NCI-H2171 (cell line): ENCODE measurements around the gene INSYN2B.
"Not testable (repeated sequence)": the region's sequence is repeated elsewhere in the genome, so short reads cannot be mapped to it uniquely, and the experiment has no call there.

ENCODE experiments used
- DNase-seq: peaks from one replicate; lab custom pipeline; 2025; lab: John Stamatoyannopoulos, UW

INSYN2B gene

GRCh38 chr5:169848792-169849191, 131.5 kb downstream of the INSYN2B start:
- DNase-seq, result no peak

DNA sequence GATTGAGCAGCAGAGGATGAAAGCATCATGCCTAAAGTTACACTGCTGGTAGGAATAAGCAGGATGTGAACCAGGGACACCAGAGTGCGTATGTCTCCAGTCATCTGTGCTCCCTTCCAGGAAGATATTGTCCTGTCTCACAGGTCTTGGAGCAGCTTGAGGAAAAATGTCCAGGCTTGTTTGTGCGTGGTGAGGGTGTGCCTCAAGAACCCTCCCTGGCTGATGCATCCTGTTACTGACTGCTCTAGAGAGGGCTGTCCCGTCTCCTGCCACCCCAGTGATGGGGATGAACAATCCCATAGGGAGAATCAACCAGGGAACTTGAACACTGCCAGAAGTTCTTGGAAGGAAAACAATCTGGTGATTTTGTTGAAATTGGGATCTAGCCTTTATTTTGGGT, 132.0 kb downstream of the INSYN2B start:
- DNase-seq, result no peak

GRCh38 chr5:169847519-169847918, 132.8 kb downstream of the INSYN2B start:
- DNase-seq, result no peak

DNA sequence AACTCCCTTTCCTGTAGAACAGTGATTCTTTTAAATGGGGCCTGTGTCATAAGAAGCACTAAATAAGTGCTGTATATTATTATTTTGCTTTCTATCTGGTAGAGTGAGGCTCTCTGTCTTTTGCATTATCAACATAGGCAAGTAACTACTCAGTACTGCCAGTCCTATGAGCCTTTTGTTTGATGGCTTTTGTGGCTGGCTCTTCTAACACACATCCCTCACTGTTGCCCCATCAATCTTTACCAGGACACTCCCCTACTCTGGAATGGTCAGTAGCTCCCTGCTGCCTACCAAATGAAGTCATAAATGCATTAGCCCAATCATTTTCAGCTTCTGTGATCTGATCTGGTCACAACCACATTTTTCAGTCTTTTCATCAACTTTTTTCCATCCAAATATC, 137.6 kb downstream of the INSYN2B start:
- no peak for DNase-seq

DNA sequence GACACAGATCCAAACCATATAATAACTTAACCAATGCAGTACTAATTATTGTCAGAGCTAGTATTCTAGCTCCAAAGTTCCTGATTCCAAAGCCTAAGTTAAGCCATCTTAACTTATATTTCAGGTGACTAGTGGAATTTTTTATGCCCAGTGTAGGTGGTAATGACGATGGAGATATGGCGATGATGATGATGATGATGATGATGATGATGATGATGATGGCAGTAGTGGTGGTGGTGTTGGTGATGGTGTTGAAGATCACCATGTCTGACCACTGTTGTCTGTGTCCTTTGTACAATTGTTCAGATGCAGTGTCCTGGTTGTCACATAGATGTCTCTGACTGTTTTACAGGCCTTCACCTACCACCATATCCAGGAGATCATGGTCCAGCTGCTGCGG, 139.9 kb downstream of the INSYN2B start:
- DNase-seq, result no peak

DNA sequence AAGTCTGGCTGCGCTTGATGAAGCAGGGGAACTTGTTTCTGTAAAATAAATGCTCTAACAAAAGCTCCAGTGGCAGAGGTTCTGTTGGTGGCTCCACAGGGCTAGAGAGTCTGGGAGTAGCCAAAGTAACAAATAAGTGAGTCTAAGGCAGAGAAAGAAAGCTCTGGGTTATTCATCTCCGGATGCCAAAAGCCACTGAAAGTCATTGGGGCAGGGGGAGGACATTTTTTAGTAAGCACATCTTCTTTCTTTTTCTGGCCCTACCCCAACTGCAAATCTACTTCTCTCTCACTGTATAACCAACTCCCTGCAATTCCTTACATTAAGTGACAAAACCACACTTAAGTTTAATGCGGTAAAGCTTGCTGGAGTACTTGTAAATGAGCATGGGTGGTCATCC, 141.6 kb downstream of the INSYN2B start:
- DNase-seq, result no peak

- DNase-seq, result no peak
Observed at GRCh38 chr5:169837686-169838085, 142.6 kb downstream of the INSYN2B start.

DNA sequence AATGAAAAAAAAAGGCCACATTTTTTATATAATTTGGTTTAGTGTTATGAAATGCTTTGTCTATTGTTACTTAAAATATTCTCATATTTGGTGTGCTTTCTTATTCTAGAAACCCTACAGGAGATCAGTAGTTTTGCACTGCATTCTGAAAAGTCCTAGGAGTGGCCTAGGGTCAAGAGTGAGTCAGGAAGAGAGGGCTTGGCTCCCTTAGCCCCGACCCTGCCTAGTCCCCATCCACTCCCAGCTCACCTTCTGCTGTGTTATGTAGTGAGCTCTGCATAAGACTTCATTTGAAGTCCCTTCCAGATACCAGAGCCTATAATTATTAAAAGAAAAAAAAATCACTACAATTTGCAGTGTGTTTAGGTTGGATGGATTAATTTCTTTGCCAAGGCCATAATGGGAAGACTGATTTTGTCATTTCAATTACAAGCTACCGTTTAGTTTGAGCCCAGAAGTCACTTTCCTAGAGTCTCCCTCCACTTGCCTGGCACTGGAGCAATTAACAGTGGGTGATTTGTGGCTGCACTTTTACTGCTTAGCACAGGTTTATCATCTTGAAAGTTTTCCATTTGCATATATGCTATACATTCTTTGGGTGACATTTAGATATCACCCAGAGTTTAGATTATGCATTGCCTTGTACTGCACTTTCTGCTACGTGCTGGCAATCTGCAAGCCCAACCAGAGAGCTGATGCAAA, 143.3 kb downstream of the INSYN2B start:
- DNase-seq, result no peak

DNA sequence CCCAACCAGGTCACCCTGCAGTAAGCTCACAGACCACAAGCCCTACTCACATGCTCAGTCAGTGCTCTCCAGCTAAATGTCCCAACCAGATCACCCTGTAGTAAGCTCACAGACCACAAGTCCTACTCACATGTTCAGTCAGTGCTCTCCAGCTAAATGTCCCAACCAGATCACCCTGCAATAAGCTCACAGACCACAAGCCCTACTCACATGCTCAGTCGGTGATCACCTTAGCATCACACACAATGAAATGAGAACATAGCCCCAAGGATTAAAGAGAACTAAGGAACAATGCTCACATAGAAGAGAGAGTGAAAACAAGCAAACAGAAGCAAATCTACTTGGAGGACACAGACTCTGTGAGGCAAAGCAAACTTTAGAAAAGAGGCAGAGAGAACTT, 145.8 kb downstream of the INSYN2B start:
- DNase-seq, result not testable (repeated sequence)

- DNase-seq, result not testable (repeated sequence)
Observed at GRCh38 chr5:169833681-169834292, 146.5 kb downstream of the INSYN2B start.

DNA sequence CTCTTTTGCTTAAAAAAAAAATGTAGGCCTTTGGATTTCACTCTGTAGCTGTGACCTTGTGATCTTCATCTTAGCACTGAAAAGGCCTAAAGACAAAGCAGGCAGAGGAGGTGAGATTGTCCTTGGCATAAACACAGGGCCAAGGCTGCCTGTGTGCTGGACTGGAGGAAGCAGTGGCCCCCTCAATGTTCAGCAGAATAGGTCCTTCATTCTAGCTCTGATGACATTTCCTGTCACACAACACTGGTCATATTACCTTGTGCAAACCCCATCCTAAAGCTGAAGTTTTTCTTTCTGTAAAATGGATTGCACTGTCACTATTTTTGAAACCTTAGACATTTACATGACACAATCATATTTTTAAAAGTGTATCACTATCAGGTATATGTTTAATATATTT, 147.4 kb downstream of the INSYN2B start:
- no peak for DNase-seq

DNA sequence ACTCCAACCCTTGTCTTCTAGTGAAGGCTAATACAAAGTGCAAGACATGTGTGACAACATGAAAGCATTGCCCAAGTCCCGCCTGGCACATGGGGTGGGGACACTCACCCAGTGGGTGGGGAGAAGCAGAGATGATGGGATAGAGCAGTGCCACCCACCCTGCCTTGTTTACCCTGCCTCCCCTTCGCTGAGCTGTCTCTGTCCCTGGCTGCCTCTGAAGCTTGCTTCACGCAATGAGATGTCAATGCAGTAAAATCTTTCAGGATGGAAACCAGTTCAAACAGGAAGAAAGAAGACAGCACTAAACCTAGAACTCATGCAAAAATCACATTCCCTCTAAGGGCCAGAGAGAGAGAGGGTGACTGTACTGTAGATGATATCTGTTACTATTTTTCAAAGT, 148.0 kb downstream of the INSYN2B start:
- no peak for DNase-seq

DNA sequence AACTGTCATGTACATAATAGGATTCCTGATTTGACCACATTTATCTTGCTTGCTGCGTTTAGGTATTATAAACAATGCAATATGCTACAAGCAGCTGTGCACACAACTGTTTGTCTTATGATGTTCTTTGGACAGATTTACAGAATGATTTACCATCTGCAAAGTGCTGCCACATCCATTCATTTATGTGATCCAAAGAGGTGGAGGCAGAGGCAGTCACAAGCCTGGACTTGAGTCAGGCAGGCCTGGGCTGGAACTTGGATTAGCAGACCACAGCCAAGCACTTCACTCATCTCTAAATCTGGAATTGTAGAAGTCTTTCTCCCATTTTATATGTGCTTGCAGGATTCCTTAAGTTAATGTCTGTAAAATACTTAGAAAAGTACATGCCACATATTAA, 149.0 kb downstream of the INSYN2B start:
- DNase-seq, result peak; percentile 44

GRCh38 chr5:169828385-169828784, 151.9 kb downstream of the INSYN2B start:
- no peak for DNase-seq

- DNase-seq, result no peak
Observed at GRCh38 chr5:169827769-169828168, 152.5 kb downstream of the INSYN2B start.

DNA sequence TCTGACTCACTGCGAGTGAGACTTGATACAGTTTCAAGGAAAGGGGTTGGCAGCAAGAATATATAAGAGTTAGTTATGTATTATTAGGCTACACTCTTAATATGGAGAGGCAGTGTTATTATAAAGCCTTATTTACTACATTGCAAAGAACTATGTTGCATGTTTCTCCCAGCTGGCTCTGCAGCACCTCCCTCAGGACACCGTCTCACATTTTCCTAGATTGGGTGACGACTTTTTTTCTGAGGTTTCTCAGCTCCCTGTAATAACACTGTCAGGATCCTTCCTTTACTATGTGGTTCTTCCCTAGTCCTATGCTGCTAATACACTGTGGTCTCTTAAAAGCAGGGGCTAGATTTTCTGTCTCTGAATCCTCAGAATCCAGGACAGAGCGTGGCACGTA, 153.7 kb downstream of the INSYN2B start:
- no peak for DNase-seq

DNA sequence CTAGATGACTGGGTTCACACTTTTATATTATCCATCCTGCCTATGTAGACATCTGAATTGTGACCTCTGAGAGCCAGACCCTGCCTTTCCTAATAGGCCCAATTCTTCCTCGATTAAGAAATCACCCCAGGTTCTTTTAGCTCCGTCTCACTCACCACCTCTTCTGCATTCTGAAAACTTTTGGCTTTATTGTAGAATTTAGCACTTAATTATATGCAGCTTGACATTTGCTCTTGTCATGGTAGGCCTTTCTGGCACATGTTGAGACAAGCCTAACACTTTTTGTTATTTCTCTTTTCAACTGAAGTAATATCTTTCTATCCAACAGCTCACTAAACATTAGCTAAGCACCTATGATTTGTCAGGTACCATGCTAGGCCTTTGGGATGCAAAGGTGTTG, 163.3 kb downstream of the INSYN2B start:
- no peak for DNase-seq

DNA sequence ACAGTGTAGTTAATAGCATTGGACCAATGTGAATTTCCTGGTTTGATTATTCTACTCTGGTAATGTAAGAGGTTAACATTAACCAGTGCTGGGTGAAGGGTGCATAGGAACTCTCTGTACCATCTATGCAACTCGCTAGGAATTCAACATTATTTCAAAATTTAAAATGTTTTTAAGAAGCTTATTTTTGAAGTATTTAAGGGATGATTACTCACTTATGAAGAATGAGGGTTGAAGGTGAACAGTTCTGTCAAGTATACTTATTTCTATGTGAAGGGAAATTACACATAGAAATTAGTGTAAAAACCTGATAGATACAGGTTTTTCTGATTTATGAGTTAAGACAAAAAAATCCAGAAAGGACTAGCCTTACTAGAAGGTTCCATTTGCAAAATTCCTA, 165.8 kb downstream of the INSYN2B start:
- DNase-seq, result no peak
